Caco-2 (cell line): ENCODE measurements around the gene VAT1L. TPM values are rescaled to one million over a fixed set of nuclear protein-coding genes. Genes with fewer than 3 reads are reported as not detected.
"Not testable (repeated sequence)": the region's sequence is repeated elsewhere in the genome, so short reads cannot be mapped to it uniquely, and the experiment has no call there.

Source experiments
- BruUV-seq: library from RNA; stranded (reverse); fragments of 400-500 nt; replicated peaks from 2 replicates; lab custom pipeline; 2021; lab: Mats Ljungman, UMichigan
- CTCF ChIA-PET: fragments of 300-600 bp; sonication (Branson Sonifier 250); formaldehyde crosslinking; loops from one replicate; lab custom pipeline; 2022; ENCODE audit warnings: antibody characterized with exemption; lab: Charles Lee
- POLR2A ChIA-PET: fragments of 300-600 bp; sonication (Branson Sonifier 250); formaldehyde crosslinking; loops from one replicate; lab custom pipeline; 2022; ENCODE audit warnings: antibody characterized with exemption; lab: Charles Lee
- DNase-seq, 2 experiments: peaks; one replicate each; pipeline versions ENCODE4 v3.0.0 to v3.0.0-alpha.2; 2020 to 2022
- H3K27me3 ChIP-seq: replicated peaks from 2 replicates; pipeline ENCODE4 v1.6.0; 2011; ENCODE audit warnings: low read length; ENCODE audit not compliant: control insufficient read depth, insufficient read depth
- H3K36me3 ChIP-seq: 2 replicates; pipeline ENCODE4 v1.5.1; 2011; ENCODE audit warnings: low read length; ENCODE audit not compliant: control insufficient read depth, insufficient read depth
- H3K4me1 ChIP-seq: fragments of 250-450 bp; sonication (Bioruptor Pico); 2 replicates; pipeline ENCODE4 v1.5.1; 2020; ENCODE audit warnings: mild to moderate bottlenecking
- H3K4me3 ChIP-seq: 2 replicates; pipeline ENCODE4 v1.5.1; 2011; ENCODE audit warnings: low read depth, mild to moderate bottlenecking, control low read depth, low read length
- H3K9me3 ChIP-seq: fragments of 250-450 bp; sonication (Bioruptor Pico); 2 replicates; pipeline ENCODE4 v1.5.1; 2020; ENCODE audit warnings: mild to moderate bottlenecking, moderate library complexity
- H3K27ac Mint-ChIP-seq: one replicate; pipeline ENCODE4 v1.8.0; 2022; ENCODE audit warnings: mixed read lengths; ENCODE audit not compliant: unreplicated experiment
- H3K27me3 Mint-ChIP-seq: one replicate; pipeline ENCODE4 v1.8.0; 2022; ENCODE audit warnings: mixed read lengths; ENCODE audit not compliant: insufficient read depth, unreplicated experiment
- H3K36me3 Mint-ChIP-seq: one replicate; pipeline ENCODE4 v1.8.0; 2022; ENCODE audit warnings: mild to moderate bottlenecking, mixed read lengths; ENCODE audit not compliant: insufficient read depth, unreplicated experiment
- H3K4me1 Mint-ChIP-seq: one replicate; pipeline ENCODE4 v1.8.0; 2022; ENCODE audit warnings: low read depth, mixed read lengths; ENCODE audit not compliant: unreplicated experiment
- H3K4me3 Mint-ChIP-seq: one replicate; pipeline ENCODE4 v1.8.0; 2022; ENCODE audit warnings: mild to moderate bottlenecking, moderate library complexity, mixed read lengths; ENCODE audit not compliant: unreplicated experiment
- H3K9me3 Mint-ChIP-seq: one replicate; pipeline ENCODE4 v1.8.0; 2022; ENCODE audit warnings: mixed read lengths; ENCODE audit not compliant: unreplicated experiment
- CTCF ChIP-seq, 2 experiments: fragments of 200-600 bp in 1 of 2; IDR thresholded peaks; 1 replicate in 1 of 2; 2 replicates in 1 of 2; pipeline versions ENCODE4 v1.5.1 to v1.8.0; 2011 to 2022; ENCODE audit warnings: antibody characterized with exemption in 1 of 2, control low read depth in 1 of 2, inconsistent platforms in 1 of 2, low read depth in 1 of 2, low read length in 1 of 2, mild to moderate bottlenecking in 1 of 2, moderate library complexity in 1 of 2; ENCODE audit not compliant: insufficient read depth in 1 of 2, severe bottlenecking in 1 of 2, unreplicated experiment in 1 of 2
- intact Hi-C: fragments of 100-400 bp; cut with micrococcal nuclease; formaldehyde crosslinking; loops from one replicate; pipeline ENCODE4 v1.10.0; 2022; ENCODE audit not compliant: unreplicated experiment
- total RNA-seq: library from RNA; stranded (reverse); gene quantifications from 2 replicates; pipeline ENCODE4 v1.2.3, GENCODE V29; 2022

The VAT1L gene
- total RNA-seq, 1 experiment from 2014 or later = not detected

- no peak overlapping the region for H3K27ac Mint-ChIP-seq
- H3K27me3 Mint-ChIP-seq = peaks cover 13% of the 10 kb centered on the region
- no peaks in the 10 kb centered on the region for H3K4me1 ChIP-seq
- H3K4me3 ChIP-seq = no peak overlapping the region
- no peaks in the 10 kb centered on the region for H3K36me3 ChIP-seq
- ChIA-PET CTCF (no interaction called here), POLR2A (no interaction called here)
- H3K27me3 ChIP-seq = no peaks in the 10 kb centered on the region; the same call in 1 of the 2 replicates
- peak; percentile 14 to 57 for DNase-seq
- H3K9me3 ChIP-seq = no peaks in the 10 kb centered on the region
- no peaks in the 10 kb centered on the region for H3K9me3 Mint-ChIP-seq
- TF ChIP-seq CTCF (IDR thresholded peaks at IDR 0.05; ENCODE audit: insufficient read depth in 1 of 2, low read depth in 1 of 2, low read length in 1 of 2, severe bottlenecking in 1 of 2, unreplicated experiment in 1 of 2) = no peak
- no peak overlapping the region for H3K4me3 Mint-ChIP-seq
- no peaks in the 10 kb centered on the region for H3K4me1 Mint-ChIP-seq
- no TSS peak for BruUV-seq
- H3K36me3 Mint-ChIP-seq = no peaks in the 10 kb centered on the region
- intact Hi-C loops = no loop called here
These were observed 158.5 kb downstream of the VAT1L start for GRCh38 chr16:77946823-77947222.

GRCh38 chr16:77947590-77947989 is 159.2 kb downstream of the VAT1L start:
- H3K4me3 Mint-ChIP-seq, H3K27ac Mint-ChIP-seq, DNase-seq, BruUV-seq, H3K4me1 Mint-ChIP-seq, H3K9me3 Mint-ChIP-seq, intact Hi-C loops, H3K4me3 ChIP-seq, H3K4me1 ChIP-seq, H3K9me3 ChIP-seq, H3K36me3 ChIP-seq, H3K36me3 Mint-ChIP-seq, H3K27me3 ChIP-seq, POLR2A ChIA-PET: not testable (repeated sequence)
- CTCF ChIA-PET = interaction anchor here (0.6 kb wide), 1 partner anchor 18 kb away, joined by 3 read pairs; no protein-coding TSS in a partner anchor
- H3K27me3 Mint-ChIP-seq = peaks cover 13% of the 10 kb centered on the region

- H3K9me3 Mint-ChIP-seq = no peaks in the 10 kb centered on the region
- ChIA-PET POLR2A (interaction anchor here (0.6 kb wide), 1 partner anchor 519 kb away, joined by 3 read pairs; no protein-coding TSS in a partner anchor), CTCF (no interaction called here)
- H3K36me3 Mint-ChIP-seq = no peaks in the 10 kb centered on the region
- no peak overlapping the region for H3K27ac Mint-ChIP-seq
- DNase-seq = no peak
- peaks cover 13% of the 10 kb centered on the region for H3K27me3 Mint-ChIP-seq
- Histone ChIP-seq H3K9me3 (no peaks in the 10 kb centered on the region), H3K4me1 (no peaks in the 10 kb centered on the region), H3K36me3 (no peaks in the 10 kb centered on the region), H3K27me3 (no peaks in the 10 kb centered on the region; the same call in 1 of the 2 replicates), H3K4me3 (no peak overlapping the region)
- no peak overlapping the region for H3K4me3 Mint-ChIP-seq
- TF ChIP-seq CTCF (IDR thresholded peaks at IDR 0.05; ENCODE audit: insufficient read depth in 1 of 2, low read depth in 1 of 2, low read length in 1 of 2, severe bottlenecking in 1 of 2, unreplicated experiment in 1 of 2) = no peak
- intact Hi-C loops = no loop called here
- no TSS peak for BruUV-seq
- no peaks in the 10 kb centered on the region for H3K4me1 Mint-ChIP-seq
These were observed 160.5 kb downstream of the VAT1L start for GRCh38 chr16:77948835-77949234.
